GM19324 (cell line): ENCODE measurements around the gene DDX41.
"Not testable (repeated sequence)": the region's sequence is repeated elsewhere in the genome, so short reads cannot be mapped to it uniquely, and the experiment has no call there.

ENCODE experiments used
- ATAC-seq: cut with Tn5 transposase; IDR thresholded peaks from one replicate; pipeline ENCODE4 v1.9.1; 2021; ENCODE audit warnings: mild to moderate bottlenecking, moderate library complexity; ENCODE audit not compliant: unreplicated experiment, low FRiP score

Gene DDX41

DNA sequence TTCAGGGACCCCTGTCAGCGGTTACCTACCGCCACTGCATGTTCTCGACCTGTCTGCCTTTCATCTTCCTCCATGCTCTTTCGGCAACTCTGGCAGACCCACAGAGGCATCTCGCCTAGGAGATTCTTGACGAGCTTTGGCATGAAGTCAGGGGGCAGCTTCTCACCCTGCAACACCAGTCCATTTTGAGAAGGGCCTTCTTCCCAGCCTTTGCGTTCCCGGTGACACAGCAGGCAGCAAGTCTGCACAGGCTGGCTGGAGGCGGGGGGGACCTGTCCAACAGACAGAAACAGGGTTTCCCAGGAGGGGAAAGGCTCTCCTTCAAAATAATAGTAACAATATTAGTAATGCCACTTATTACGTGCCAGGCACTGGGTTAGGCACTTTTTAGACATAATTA lies 22.1 kb upstream of the DDX41 start:
- ATAC-seq: no peak

- no peak for ATAC-seq
Measured at GRCh38 chr5:177537389-177538361, 20.9 kb upstream of the DDX41 start.

DNA sequence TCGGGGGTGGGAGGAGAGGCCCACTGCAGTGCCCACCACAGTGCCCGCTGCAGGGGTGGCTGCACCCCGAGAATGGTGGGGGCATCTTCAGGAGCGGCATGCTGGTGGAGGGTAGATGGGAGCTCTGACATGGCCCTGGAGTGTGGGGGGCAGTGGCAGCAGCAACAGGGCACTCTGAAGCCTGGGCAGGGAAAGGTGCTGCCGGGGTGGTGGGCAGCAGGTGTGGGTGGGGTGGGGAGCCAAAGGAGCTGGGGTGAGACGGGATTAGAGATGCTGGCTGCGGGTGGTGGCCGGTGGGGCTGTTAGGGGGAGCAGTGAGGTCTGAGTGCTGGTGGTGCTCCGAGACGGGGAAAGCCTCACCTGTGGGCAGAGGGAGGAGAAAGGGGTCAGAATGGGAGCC lies 19.6 kb upstream of the DDX41 start:
- ATAC-seq: no peak

DNA sequence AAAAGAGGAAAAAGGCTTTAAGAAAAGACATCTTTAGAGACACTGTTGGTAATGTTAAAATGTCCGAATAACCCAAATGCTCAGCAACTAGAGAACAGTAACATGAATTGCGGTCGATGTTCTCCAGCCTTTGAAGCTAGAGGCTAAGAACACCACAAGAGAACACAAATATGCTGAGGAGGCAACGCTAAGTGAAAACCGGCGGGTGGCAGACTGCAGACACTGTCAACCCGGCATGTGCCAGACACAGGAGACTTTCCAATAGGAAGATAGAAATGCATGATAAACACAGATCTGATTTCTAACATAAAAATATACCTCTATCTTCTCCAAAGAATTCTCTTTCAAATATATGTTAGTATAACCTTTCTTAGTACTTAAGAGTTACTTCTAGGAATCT lies 18.4 kb upstream of the DDX41 start:
- no peak for ATAC-seq

GRCh38 chr5:177534433-177534832 lies 17.7 kb upstream of the DDX41 start:
- not testable (repeated sequence) for ATAC-seq

GRCh38 chr5:177531209-177531940 lies 14.6 kb upstream of the DDX41 start:
- ATAC-seq: no peak

- ATAC-seq: no peak
Measured at GRCh38 chr5:177530638-177531037, 13.9 kb upstream of the DDX41 start.

DNA sequence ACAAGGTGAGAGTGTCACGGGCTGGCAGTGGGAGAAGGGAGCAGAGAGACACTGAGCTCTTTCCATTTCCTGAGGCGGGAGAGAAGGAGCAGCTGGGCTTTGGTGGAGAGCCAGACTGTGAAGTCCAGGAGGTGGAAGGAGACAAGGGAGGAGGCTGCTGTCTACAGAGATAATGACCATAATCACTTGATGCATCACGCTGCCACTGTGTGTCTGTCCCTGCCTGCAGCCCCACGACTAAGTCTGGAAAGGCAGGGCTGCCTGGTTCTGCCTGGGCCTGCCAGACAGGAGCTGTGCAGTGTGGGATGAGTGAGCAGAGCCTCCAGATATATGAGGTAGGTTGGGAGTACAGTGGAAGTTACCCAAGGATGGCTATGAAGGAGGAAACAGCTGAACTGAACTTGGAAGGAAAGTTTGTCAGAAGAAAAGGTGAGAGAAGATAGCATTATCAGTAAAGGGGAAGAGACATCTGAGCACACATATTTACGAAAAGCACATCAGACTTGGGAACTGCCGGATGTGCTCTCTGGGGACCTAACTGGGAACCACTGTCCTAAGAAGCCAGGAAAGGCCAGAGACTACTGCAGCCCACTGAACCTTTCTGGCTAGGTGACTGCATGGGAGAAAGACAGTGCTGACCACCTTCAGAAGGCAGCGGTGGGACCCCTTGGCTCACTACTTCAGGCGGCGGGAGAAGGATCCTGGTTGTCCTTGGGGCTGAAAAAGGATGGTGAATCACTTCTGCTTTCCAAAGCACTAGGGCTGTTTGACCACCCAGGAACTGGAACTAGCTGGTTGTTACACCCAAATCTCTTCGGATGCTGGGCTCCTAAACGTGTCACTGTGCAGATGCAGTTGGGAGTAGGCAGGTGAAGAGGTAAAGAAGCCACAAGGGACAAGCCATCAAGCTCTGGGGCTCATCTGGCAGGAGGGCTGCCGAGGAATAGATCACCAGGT lies 12.8 kb upstream of the DDX41 start:
- ATAC-seq: no peak

GRCh38 chr5:177528631-177529030 lies 11.9 kb upstream of the DDX41 start:
- no peak for ATAC-seq

GRCh38 chr5:177527595-177527994 lies 10.8 kb upstream of the DDX41 start:
- no peak for ATAC-seq

DNA sequence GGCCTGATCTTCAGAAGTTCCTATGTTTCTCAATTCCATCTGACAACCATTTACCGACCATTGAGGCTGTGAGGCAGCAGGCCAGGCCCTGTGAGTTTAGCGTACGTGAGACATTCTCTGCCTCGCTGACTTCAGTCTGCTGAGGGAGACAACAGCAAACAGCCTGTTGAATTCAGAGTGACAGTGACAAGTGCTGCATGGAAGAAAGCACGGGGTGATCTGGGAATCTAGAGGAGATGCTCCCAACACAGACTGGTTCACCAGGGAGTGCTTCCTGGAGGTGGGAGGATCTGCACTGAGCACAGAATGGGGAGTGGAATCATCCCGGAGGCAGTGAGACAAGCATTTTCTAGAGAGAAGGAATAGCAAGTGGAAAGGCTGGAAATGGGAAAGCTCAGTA lies 10.0 kb upstream of the DDX41 start:
- ATAC-seq: no peak

GRCh38 chr5:177526191-177526590 lies 9.4 kb upstream of the DDX41 start:
- no peak for ATAC-seq

- no peak for ATAC-seq
Measured at GRCh38 chr5:177524941-177525655, 8.3 kb upstream of the DDX41 start.

DNA sequence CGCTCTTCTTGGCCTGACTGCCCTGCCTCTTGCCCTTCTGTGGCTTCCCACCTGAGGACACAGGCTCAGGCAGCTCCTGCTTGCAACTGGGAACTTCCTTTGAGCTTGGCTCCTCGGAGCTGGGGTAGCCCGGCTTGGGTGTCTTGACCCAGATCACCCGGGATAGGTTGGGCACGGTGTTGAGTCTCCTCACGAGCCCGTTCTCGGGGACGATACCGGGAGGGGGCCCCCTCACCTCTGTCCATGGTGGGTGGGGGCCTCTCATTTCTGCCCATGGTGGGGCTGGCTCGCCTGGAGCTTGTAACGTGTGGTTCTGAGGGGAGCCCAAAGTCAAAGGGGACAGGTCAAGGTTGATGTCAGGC lies 7.8 kb upstream of the DDX41 start:
- ATAC-seq: no peak

DNA sequence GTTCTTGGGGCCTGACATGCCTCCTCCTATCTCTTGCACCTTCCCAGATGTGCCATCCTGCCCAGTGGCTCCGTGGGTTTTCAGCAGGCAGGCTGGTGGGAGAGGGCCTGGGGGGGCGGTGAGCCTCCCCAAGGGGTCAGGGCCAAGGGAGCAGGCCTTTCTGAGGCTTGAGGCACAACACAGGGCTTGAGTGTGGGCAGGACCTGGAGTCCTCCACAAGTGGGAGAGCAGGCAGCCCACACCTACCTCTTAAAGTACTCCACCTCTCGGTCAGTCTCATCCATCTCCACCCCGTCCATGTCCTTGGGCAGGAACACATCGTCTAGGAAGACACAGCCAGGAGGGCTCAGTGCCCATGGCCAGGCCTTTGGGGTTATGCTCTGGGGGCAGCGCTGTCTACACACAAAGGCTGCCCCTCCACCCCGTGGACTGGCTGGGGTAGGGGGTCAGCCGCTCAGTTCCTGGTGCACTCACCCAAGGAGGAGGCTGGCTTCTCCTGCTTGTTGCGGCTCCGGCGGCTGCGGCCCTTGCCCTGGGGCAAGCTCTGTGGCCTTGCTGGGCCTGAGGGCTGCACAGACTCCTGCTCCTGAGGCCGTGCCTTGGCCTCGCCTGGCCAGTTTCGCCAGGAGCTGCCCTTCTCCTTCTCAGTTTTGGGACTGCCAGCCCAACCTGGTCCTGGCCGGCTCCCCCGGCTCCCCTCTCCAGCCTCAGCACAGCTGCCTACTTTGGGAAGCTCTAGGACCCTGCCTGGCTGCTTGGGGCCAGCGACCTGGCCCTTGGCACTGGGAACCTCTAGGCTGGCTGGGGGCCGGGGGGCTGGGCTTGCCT lies 7.2 kb upstream of the DDX41 start:
- ATAC-seq: no peak

GRCh38 chr5:177520916-177521513 lies 4.3 kb upstream of the DDX41 start:
- ATAC-seq: no peak

DNA sequence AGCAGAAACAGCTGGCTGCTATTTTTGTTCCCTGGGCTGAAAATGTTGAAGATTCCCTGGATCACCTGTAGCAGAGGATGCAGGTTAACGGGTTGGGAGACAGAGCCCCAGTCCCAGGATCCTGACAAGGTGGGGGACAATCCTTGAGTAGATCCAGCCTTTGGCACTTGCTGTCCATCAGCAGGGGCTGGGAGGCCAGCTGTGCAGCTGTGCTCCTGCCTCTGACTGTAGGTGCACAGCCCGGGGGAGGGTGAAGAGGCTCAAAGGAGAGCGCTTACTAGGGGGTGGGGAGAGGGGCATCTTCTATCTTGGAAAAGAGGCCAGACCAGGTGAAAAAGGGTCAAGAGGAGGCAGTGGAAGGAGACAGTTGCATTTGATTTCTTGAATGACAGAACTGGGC lies 3.5 kb upstream of the DDX41 start:
- no peak for ATAC-seq

- ATAC-seq: no peak
Measured at GRCh38 chr5:177519463-177520235, 2.9 kb upstream of the DDX41 start.
